NCI-H1436 treated with DMSO at 0.1 percent for 48 hours (cell line): ENCODE measurements around the gene ITGAL.
A peak's percentile ranks its signal among the peaks of the same experiment; 100 is the strongest.

ENCODE experiments used
- DNase-seq: peaks from one replicate; lab custom pipeline; 2025; lab: John Stamatoyannopoulos, UW

ITGAL gene

GRCh38 chr16:30541502-30542329 lies 69.2 kb downstream of the ITGAL start:
- no peak for DNase-seq

GRCh38 chr16:30543067-30543466 lies 70.5 kb downstream of the ITGAL start:
- DNase-seq = no peak

- no peak for DNase-seq
Measured at GRCh38 chr16:30546115-30546514, 73.6 kb downstream of the ITGAL start.

GRCh38 chr16:30548416-30549253 lies 76.1 kb downstream of the ITGAL start:
- DNase-seq = no peak

- no peak for DNase-seq
Measured at GRCh38 chr16:30551781-30552180, 79.2 kb downstream of the ITGAL start.

GRCh38 chr16:30552956-30553355 lies 80.4 kb downstream of the ITGAL start:
- no peak for DNase-seq

- no peak for DNase-seq
Measured at GRCh38 chr16:30553393-30553899, 80.9 kb downstream of the ITGAL start.

- DNase-seq = no peak
Measured at GRCh38 chr16:30554557-30555314, 82.2 kb downstream of the ITGAL start.

GRCh38 chr16:30555315-30556124 lies 83.0 kb downstream of the ITGAL start:
- no peak for DNase-seq

GRCh38 chr16:30556125-30556473 lies 83.6 kb downstream of the ITGAL start:
- no peak for DNase-seq

- no peak for DNase-seq
Measured at GRCh38 chr16:30557707-30557956, 85.1 kb downstream of the ITGAL start.

- DNase-seq = peak; percentile 88
Measured at GRCh38 chr16:30557957-30558788, 85.6 kb downstream of the ITGAL start, which contains the start of gene ZNF764. ZNF764 (minus strand) TSS chr16:30558374; CDS start chr16:30558182, 192 bp downstream.

GRCh38 chr16:30558789-30559377 lies 86.3 kb downstream of the ITGAL start:
- DNase-seq = no peak

- no peak for DNase-seq
Measured at GRCh38 chr16:30559690-30560089, 87.1 kb downstream of the ITGAL start.

GRCh38 chr16:30561089-30561816 lies 88.7 kb downstream of the ITGAL start:
- no peak for DNase-seq

GRCh38 chr16:30562021-30562420 lies 89.5 kb downstream of the ITGAL start:
- DNase-seq = no peak

- DNase-seq = no peak
Measured at GRCh38 chr16:30565526-30565925, 93.0 kb downstream of the ITGAL start.

- DNase-seq = no peak
Measured at GRCh38 chr16:30565984-30566383, 93.4 kb downstream of the ITGAL start.

GRCh38 chr16:30566531-30566930 lies 94.0 kb downstream of the ITGAL start:
- no peak for DNase-seq
